NK-92 (cell line): Measurements from ENCODE around the gene UNC80.

Experiments
- DNase-seq: peaks from one replicate; lab custom pipeline; 2025; ENCODE audit not compliant: unreplicated experiment; lab: John Stamatoyannopoulos, UW

The UNC80 gene

GRCh38 chr2:209805351-209805750 is 33.7 kb downstream of the UNC80 start:
- no peak for DNase-seq

DNA sequence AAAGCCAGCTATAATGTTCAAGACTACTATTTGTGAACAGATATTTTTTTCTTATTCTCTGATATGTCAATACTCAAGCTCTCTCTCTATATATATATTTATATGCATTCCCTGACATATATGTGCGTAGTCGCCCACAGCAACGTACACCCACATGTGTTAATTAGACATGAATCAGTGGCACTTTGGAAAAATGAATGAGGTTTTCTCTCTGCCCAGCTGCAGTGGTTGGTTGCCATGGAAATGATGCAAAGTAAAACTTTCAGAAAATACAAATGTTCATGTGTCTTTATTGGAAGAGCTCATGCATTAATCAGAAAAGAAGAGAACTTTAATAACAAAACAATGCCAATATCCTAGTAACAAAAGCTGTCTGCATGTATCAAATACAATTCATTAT is 34.7 kb downstream of the UNC80 start:
- DNase-seq, result no peak

- DNase-seq, result no peak
These were observed 36.9 kb downstream of the UNC80 start for GRCh38 chr2:209808521-209808920.

GRCh38 chr2:209809256-209809655 is 37.6 kb downstream of the UNC80 start:
- DNase-seq, result no peak

DNA sequence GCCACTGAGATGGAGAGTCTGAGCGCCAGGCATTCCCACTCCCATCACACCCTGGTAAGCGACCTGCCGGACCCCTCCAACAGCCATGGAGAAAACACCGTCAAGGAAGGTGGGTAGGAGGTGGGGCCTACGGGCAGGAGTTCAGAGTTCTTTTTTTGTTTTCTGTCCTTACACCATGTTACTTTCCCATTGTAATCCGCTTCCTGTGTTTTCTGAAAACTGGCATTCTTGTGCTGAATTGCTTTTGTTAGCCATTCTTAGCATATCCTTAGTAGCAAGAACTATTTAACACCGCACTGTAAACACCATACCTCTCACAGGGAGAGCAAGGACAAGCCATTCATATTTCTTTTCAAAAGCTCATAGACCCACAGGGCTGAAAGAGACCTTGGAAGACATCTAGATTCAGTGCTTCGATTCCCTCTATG is 46.2 kb downstream of the UNC80 start:
- no peak for DNase-seq

DNA sequence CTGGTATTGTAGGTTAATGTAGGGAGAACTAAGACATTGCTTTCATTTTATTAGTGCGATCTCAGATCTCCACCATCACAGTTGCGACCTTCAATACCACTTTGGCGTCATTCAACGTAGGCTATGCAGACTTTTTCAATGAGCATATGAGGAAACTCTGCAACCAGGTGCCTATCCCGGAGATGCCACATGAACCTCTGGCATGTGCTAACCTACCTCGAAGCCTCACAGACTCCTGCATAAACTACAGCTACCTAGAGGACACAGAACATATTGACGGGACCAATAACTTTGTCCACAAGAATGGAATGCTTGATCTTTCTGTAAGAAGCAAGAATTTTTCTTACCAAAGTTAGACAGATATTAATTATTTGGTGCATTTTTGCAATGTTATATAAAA is 47.3 kb downstream of the UNC80 start:
- DNase-seq, result no peak

GRCh38 chr2:209821806-209822205 is 50.2 kb downstream of the UNC80 start:
- DNase-seq, result no peak

GRCh38 chr2:209823484-209823883 is 51.9 kb downstream of the UNC80 start:
- DNase-seq, result no peak

DNA sequence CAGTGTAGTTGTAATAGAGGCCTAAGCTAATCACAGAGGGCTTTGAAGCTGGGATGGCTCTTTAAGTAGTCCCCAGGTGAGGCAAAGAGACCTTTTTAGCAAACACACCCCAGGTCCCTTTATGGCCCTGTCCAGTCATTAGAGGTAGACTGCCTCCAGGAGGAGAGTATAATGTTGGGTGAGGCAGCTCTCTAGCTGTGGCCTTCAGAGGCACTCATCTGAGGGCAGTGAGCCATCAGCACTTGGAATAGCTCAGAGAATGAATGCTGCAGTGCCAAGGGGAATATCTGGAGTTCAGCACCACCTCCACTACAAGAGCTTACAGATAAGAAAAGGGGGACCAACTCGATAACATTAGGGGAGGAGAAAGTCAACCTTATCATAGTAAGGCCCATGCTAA is 52.8 kb downstream of the UNC80 start:
- DNase-seq, result no peak

- DNase-seq, result no peak
These were observed 59.3 kb downstream of the UNC80 start for GRCh38 chr2:209830722-209831465.

- no peak for DNase-seq
These were observed 63.1 kb downstream of the UNC80 start for GRCh38 chr2:209834767-209835166.

DNA sequence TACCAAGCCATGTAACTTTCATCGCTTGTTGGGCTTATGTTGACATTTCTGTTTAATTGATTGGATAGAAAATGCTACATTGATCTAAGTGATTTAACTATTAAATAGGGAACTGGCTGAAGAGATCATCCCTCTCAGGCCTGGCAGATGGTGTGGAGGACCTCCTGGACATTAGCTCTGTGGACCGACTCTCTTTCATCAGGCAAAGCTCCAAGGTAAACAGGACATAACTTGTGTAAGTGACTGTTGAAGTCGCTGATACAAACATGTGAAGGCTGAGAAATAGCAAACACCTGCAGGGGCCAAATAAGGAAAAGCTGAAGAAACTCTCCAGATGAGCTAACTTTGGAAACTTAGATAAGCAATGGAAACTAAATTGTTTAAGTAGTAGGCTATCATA is 68.8 kb downstream of the UNC80 start:
- DNase-seq, result no peak

GRCh38 chr2:209845666-209846065 is 74.0 kb downstream of the UNC80 start:
- DNase-seq, result no peak

- no peak for DNase-seq
These were observed 93.2 kb downstream of the UNC80 start for GRCh38 chr2:209864716-209865295.

DNA sequence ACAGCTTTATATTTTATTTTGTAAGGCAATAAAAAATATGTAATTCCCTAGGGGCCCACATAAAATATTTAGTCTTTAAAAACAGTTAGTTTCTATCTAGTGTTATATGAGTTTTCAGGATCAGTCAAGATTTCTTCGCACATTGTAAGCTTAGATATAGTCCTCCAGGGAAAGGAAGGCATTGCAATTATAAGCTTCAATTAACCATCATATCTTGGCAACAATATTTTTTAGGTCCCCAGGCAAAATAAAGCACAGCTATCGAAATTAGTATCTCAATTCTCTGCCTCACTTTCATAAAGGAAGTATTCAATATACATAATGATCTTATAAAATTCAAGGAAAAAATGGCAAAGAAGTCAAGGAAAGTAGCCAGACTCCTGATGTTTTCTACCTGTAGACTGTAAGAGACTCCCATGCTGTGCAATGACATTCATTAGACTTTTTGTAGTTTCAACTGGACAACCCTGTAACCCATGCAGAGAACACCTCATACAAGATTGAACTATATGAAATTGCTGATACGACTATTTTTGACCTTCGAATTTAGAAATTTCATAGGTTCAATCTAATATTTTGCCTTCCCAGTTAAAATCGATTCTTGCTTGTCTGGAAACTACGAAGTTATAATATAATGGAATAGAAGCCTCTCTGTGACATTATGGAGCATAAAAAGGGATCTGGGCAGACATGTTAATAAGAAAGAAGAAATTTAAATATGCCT is 96.8 kb downstream of the UNC80 start:
- no peak for DNase-seq

DNA sequence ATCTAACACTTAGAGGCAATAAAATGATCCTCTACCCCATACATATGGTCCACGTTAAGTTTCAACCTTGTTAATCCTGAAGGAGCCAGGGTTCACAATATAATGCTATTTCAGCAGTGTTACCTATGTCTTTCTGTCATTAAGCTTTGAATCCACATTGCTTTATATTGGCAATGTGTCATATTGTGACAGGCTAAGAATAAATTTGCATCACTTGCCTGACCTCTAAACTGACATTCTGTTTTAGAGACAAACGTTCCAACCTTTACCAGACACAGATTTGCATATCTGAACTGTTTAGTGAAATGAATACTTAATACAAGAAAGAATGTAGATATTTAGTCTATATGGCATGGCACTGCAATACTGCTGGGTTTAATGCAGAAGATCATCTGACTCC is 98.4 kb downstream of the UNC80 start:
- no peak for DNase-seq

DNA sequence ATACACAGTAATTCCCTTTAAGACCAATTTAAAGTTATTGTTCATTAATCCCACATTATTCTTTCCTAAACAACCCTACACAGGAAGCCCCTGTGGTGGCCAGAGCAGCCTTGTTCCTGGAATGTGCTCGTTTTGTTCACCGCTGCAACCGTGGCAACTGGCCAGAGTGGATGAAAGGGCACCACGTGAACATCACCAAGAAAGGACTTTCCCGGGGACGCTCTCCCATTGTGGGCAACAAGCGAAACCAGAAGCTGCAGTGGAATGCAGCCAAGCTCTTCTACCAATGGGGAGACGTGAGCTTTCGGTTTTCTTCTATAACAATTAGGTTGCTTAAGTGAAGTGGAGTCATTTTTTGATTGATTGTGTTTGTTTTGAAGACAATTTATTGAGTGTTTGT is 101.0 kb downstream of the UNC80 start:
- DNase-seq, result no peak

GRCh38 chr2:209875270-209875669 is 103.6 kb downstream of the UNC80 start:
- no peak for DNase-seq

DNA sequence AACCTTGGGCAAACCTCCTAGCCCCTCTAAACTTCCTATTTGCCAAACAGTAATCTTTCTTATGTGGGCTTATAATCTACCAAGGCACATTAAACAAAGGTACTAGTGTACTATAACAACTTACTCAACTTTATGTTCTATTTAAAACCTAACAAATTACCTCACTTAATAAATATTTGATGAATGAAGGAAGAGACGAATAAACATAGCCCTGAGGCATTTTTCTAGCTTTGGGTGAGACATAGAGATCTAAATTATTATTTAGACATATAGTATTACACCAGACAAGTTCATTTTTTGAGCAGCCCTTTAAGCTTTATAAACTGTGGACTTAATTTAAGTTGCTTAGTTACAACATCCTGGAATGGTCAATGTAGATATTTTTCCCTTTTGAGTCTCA is 104.6 kb downstream of the UNC80 start:
- DNase-seq, result no peak

DNA sequence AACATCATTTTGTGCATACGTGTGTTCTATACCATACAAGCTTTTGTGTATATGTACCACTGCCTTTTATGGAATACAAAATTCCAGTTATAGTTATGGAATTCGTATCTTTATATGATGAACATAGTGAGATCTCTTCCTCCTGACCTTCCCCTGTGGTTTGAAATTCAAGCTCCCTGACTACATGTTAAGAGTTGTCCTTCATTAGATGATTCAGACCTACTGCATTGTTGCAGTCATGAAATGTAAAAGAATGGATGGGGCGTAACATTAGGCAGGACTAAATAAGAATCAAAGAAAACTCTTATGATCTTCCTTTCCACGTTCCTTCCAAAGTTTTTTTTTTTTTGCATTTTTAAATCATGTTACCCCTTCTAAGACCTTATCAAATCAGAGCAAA is 107.1 kb downstream of the UNC80 start:
- DNase-seq, result no peak

GRCh38 chr2:209900638-209901037 is 129.0 kb downstream of the UNC80 start:
- no peak for DNase-seq

GRCh38 chr2:209901172-209901571 is 129.5 kb downstream of the UNC80 start:
- DNase-seq, result no peak
